Activated naive CD4-positive, alpha-beta T cell treated with anti-CD3 and anti-CD28 coated beads, Interleukin-2, amount 50 U/mL, for 24 hours (primary cell): ENCODE results near the gene DNAJB1.
"Not testable (repeated sequence)": the region's sequence is repeated elsewhere in the genome, so short reads cannot be mapped to it uniquely, and the experiment has no call there.

Experiments used
- H3K27ac Mint-ChIP-seq: one replicate; pipeline ENCODE4 v1.8.0; 2021; ENCODE audit warnings: mild to moderate bottlenecking, mixed read lengths
- H3K27me3 Mint-ChIP-seq: one replicate; pipeline ENCODE4 v1.8.0; 2021; ENCODE audit warnings: mixed read lengths
- H3K36me3 Mint-ChIP-seq: one replicate; pipeline ENCODE4 v1.8.0; 2021; ENCODE audit warnings: mixed read lengths
- H3K4me1 Mint-ChIP-seq: one replicate; pipeline ENCODE4 v1.8.0; 2021; ENCODE audit warnings: mixed read lengths
- H3K4me3 Mint-ChIP-seq: one replicate; pipeline ENCODE4 v1.8.0; 2021; ENCODE audit warnings: mild to moderate bottlenecking, mixed read lengths
- H3K9me3 Mint-ChIP-seq: one replicate; pipeline ENCODE4 v1.8.0; 2021; ENCODE audit warnings: mixed read lengths

Gene DNAJB1

GRCh38 chr19:14517840-14518505 is at the start of gene DNAJB1:
DNAJB1 (minus strand) TSS chr19:14518397; CDS start chr19:14518349, 48 bp downstream.
- Mint-ChIP-seq H3K4me3 (peak within 1 kb of the TSS; percentile 93), H3K4me1 (peaks cover 71% of the 10 kb centered on the region), H3K9me3 (no peaks in the 10 kb centered on the region), H3K36me3 (peaks cover 20% of the 10 kb centered on the region), H3K27me3 (no peaks in the 10 kb centered on the region), H3K27ac (peak within 1 kb of the TSS; percentile 93)

GRCh38 chr19:14567079-14567478 is 48.9 kb upstream of the DNAJB1 start:
- H3K27me3 Mint-ChIP-seq: no peaks in the 10 kb centered on the region
- no peaks in the 10 kb centered on the region for H3K9me3 Mint-ChIP-seq
- H3K36me3 Mint-ChIP-seq: peaks cover 4% of the 10 kb centered on the region
- no peak overlapping the region for H3K27ac Mint-ChIP-seq
- H3K4me1 Mint-ChIP-seq: peaks cover 42% of the 10 kb centered on the region
- no peak overlapping the region for H3K4me3 Mint-ChIP-seq

GRCh38 chr19:14566712-14567077 is 48.5 kb upstream of the DNAJB1 start:
- no peak overlapping the region for H3K27ac Mint-ChIP-seq
- no peaks in the 10 kb centered on the region for H3K27me3 Mint-ChIP-seq
- peaks cover 4% of the 10 kb centered on the region for H3K36me3 Mint-ChIP-seq
- peaks cover 44% of the 10 kb centered on the region for H3K4me1 Mint-ChIP-seq
- no peak overlapping the region for H3K4me3 Mint-ChIP-seq
- no peaks in the 10 kb centered on the region for H3K9me3 Mint-ChIP-seq

GRCh38 chr19:14565765-14566711 is 47.8 kb upstream of the DNAJB1 start:
- Mint-ChIP-seq H3K36me3 (peaks cover 3% of the 10 kb centered on the region), H3K4me1 (peaks cover 40% of the 10 kb centered on the region), H3K9me3 (no peaks in the 10 kb centered on the region), H3K27me3 (no peaks in the 10 kb centered on the region), H3K4me3 (no peak overlapping the region), H3K27ac (no peak overlapping the region)

- H3K36me3 Mint-ChIP-seq: peaks cover 3% of the 10 kb centered on the region
- H3K4me3 Mint-ChIP-seq: no peak overlapping the region
- H3K4me1 Mint-ChIP-seq: peaks cover 38% of the 10 kb centered on the region
- no peaks in the 10 kb centered on the region for H3K27me3 Mint-ChIP-seq
- no peaks in the 10 kb centered on the region for H3K9me3 Mint-ChIP-seq
- no peak overlapping the region for H3K27ac Mint-ChIP-seq
These were observed 47.1 kb upstream of the DNAJB1 start for GRCh38 chr19:14565298-14565679.

GRCh38 chr19:14564652-14565297 is 46.6 kb upstream of the DNAJB1 start:
- H3K4me3 Mint-ChIP-seq, H3K36me3 Mint-ChIP-seq, H3K27me3 Mint-ChIP-seq, H3K9me3 Mint-ChIP-seq, H3K27ac Mint-ChIP-seq: not testable (repeated sequence)
- peaks cover 38% of the 10 kb centered on the region for H3K4me1 Mint-ChIP-seq

GRCh38 chr19:14563989-14564651 is 45.9 kb upstream of the DNAJB1 start:
- Mint-ChIP-seq H3K4me1 (peaks cover 32% of the 10 kb centered on the region), H3K4me3 (no peak overlapping the region), H3K36me3 (peaks cover 3% of the 10 kb centered on the region), H3K9me3 (no peaks in the 10 kb centered on the region), H3K27ac (peak overlapping the region; percentile 55), H3K27me3 (no peaks in the 10 kb centered on the region)

- H3K27me3 Mint-ChIP-seq: no peaks in the 10 kb centered on the region
- peaks cover 30% of the 10 kb centered on the region for H3K4me1 Mint-ChIP-seq
- H3K4me3 Mint-ChIP-seq: no peak overlapping the region
- no peak overlapping the region for H3K27ac Mint-ChIP-seq
- peaks cover 3% of the 10 kb centered on the region for H3K36me3 Mint-ChIP-seq
- H3K9me3 Mint-ChIP-seq: no peaks in the 10 kb centered on the region
These were observed 45.4 kb upstream of the DNAJB1 start for GRCh38 chr19:14563590-14563926.

GRCh38 chr19:14562660-14563589 is 44.7 kb upstream of the DNAJB1 start:
- no peak overlapping the region for H3K27ac Mint-ChIP-seq

GRCh38 chr19:14561847-14562351 is 43.7 kb upstream of the DNAJB1 start:
- Mint-ChIP-seq H3K27ac (no peak overlapping the region), H3K36me3 (peaks cover 3% of the 10 kb centered on the region), H3K27me3 (no peaks in the 10 kb centered on the region), H3K9me3 (no peaks in the 10 kb centered on the region), H3K4me1 (peaks cover 19% of the 10 kb centered on the region), H3K4me3 (no peak overlapping the region)

More at GRCh38 chr19:14562660-14563589, 44.7 kb upstream of the DNAJB1 start:
- Mint-ChIP-seq H3K4me1 (peaks cover 28% of the 10 kb centered on the region), H3K9me3 (no peaks in the 10 kb centered on the region), H3K36me3 (peaks cover 3% of the 10 kb centered on the region), H3K27me3 (no peaks in the 10 kb centered on the region), H3K4me3 (no peak overlapping the region)

GRCh38 chr19:14561249-14561648 is 43.1 kb upstream of the DNAJB1 start:
- Mint-ChIP-seq H3K36me3 (peaks cover 3% of the 10 kb centered on the region), H3K4me3 (no peak overlapping the region), H3K27ac (no peak overlapping the region), H3K4me1 (peaks cover 25% of the 10 kb centered on the region), H3K27me3 (no peaks in the 10 kb centered on the region), H3K9me3 (no peaks in the 10 kb centered on the region)

- Mint-ChIP-seq H3K9me3 (no peaks in the 10 kb centered on the region), H3K4me3 (no peak overlapping the region), H3K27me3 (no peaks in the 10 kb centered on the region), H3K36me3 (peaks cover 3% of the 10 kb centered on the region), H3K4me1 (peaks cover 30% of the 10 kb centered on the region), H3K27ac (no peak overlapping the region)
These were observed 42.5 kb upstream of the DNAJB1 start for GRCh38 chr19:14560776-14561108.

GRCh38 chr19:14559916-14560775 is 41.9 kb upstream of the DNAJB1 start:
- H3K27me3 Mint-ChIP-seq: no peaks in the 10 kb centered on the region
- H3K36me3 Mint-ChIP-seq: peaks cover 3% of the 10 kb centered on the region
- H3K27ac Mint-ChIP-seq: no peak overlapping the region
- no peaks in the 10 kb centered on the region for H3K9me3 Mint-ChIP-seq
- H3K4me3 Mint-ChIP-seq: no peak overlapping the region
- H3K4me1 Mint-ChIP-seq: peaks cover 31% of the 10 kb centered on the region
